SK-N-SH (cell line): ENCODE measurements around the gene DVL3. TPM values are rescaled to one million over a fixed set of nuclear protein-coding genes. Genes with fewer than 3 reads are reported as not detected.

Source experiments
- CTCF ChIA-PET: fragments of 300-600, 350-600 bp; formaldehyde crosslinking; extraction: SDS; loops from one replicate; lab custom pipeline; 2021; lab: Yijun Ruan, JAX
- POLR2A ChIA-PET: fragments of 350-600 bp; sonication (Branson Sonifier 250); formaldehyde crosslinking; extraction: SDS; loops from one replicate; lab custom pipeline; 2020; ENCODE audit warnings: antibody characterized with exemption, inconsistent platforms; lab: Yijun Ruan, JAX
- DNase-seq: peaks from one replicate; pipeline ENCODE4 v3.0.0; 2012
- H2AFZ ChIP-seq: fragments of 200-600 bp; sonication (generic); 2 replicates; pipeline ENCODE4 v1.8.1; 2016; ENCODE audit warnings: antibody characterized with exemption, mild to moderate bottlenecking, low read depth
- H3F3A ChIP-seq: fragments of 200-600 bp; sonication (generic); replicated peaks from 2 replicates; pipeline ENCODE3; 2016; ENCODE audit warnings: antibody characterized with exemption, mild to moderate bottlenecking; ENCODE audit not compliant: insufficient read depth
- H3K27ac ChIP-seq, 2 experiments: fragments of 200-500 bp in 1 of 2; fragments of 200-600 bp in 1 of 2; sonication (Bioruptor generic) in 1 of 2; sonication (generic), shearing (Covaris generic) in 1 of 2; 2 replicates each; pipeline versions ENCODE4 v1.5.1 to v1.6.1; 2014 to 2016; ENCODE audit warnings: low read depth in 2 of 2, inconsistent platforms in 1 of 2, low read length in 1 of 2, mild to moderate bottlenecking in 1 of 2, mixed read lengths in 1 of 2
- H3K27me3 ChIP-seq: fragments of 200-600 bp; sonication (generic), shearing (Covaris generic); 2 replicates; pipeline ENCODE4 v1.6.1; 2016; ENCODE audit warnings: mixed run types; ENCODE audit not compliant: insufficient read depth
- H3K36me3 ChIP-seq, 2 experiments: fragments of 200-500 bp in 1 of 2; fragments of 200-600 bp in 1 of 2; sonication (Bioruptor generic) in 1 of 2; sonication (generic) in 1 of 2; replicated peaks in 1 of 2; 2 replicates each; pipeline versions ENCODE3 to v1.5.1; 2014 to 2016; ENCODE audit warnings: low read length in 1 of 2, mild to moderate bottlenecking in 1 of 2; ENCODE audit not compliant: insufficient read depth in 2 of 2, control insufficient read depth in 1 of 2
- H3K4me1 ChIP-seq, 2 experiments: fragments of 200-500 bp in 1 of 2; fragments of 200-600 bp in 1 of 2; sonication (Bioruptor generic) in 1 of 2; sonication (generic), shearing (Covaris generic) in 1 of 2; 2 replicates each; pipeline versions ENCODE4 v1.5.1 to v1.6.1; 2014 to 2016; ENCODE audit warnings: low read depth in 1 of 2, low read length in 1 of 2, mixed run types in 1 of 2; ENCODE audit not compliant: insufficient read depth in 2 of 2, control insufficient read depth in 1 of 2
- H3K4me2 ChIP-seq: fragments of 200-600 bp; sonication (generic), shearing (Covaris generic); 2 replicates; pipeline ENCODE4 v1.6.1; 2017; ENCODE audit warnings: mixed run types
- H3K4me3 ChIP-seq, 2 experiments: fragments of 200-500 bp in 1 of 2; fragments of 200-600 bp in 1 of 2; sonication (Bioruptor generic) in 1 of 2; sonication (generic), shearing (Covaris generic) in 1 of 2; 2 replicates each; pipeline versions ENCODE4 v1.5.1 to v1.8.1; 2014 to 2016; ENCODE audit warnings: low read depth in 2 of 2, inconsistent platforms in 1 of 2, low read length in 1 of 2, mild to moderate bottlenecking in 1 of 2, mixed read lengths in 1 of 2, moderate library complexity in 1 of 2
- H3K79me2 ChIP-seq: fragments of 200-600 bp; sonication (generic); 2 replicates; pipeline ENCODE4 v1.8.1; 2017; ENCODE audit warnings: mild to moderate bottlenecking; ENCODE audit not compliant: insufficient read depth
- H3K9ac ChIP-seq: fragments of 200-600 bp; sonication (generic); 2 replicates; pipeline ENCODE4 v1.6.1; 2017; ENCODE audit warnings: mixed run types
- H3K9me2 ChIP-seq: fragments of 200-600 bp; sonication (generic); 2 replicates; pipeline ENCODE4 v1.6.1; 2017; ENCODE audit warnings: mixed run types
- H3K9me3 ChIP-seq: fragments of 200-600 bp; sonication (generic); 2 replicates; pipeline ENCODE4 v1.6.1; 2017; ENCODE audit warnings: mixed run types, mild to moderate bottlenecking, moderate library complexity
- H4K20me1 ChIP-seq: fragments of 200-600 bp; sonication (generic); 2 replicates; pipeline ENCODE4 v1.6.1; 2017; ENCODE audit warnings: mild to moderate bottlenecking, mixed run types; ENCODE audit not compliant: insufficient read depth
- CHD2 ChIP-seq: fragments of 150-350 bp; IDR thresholded peaks from 2 replicates; pipeline ENCODE4 v1.6.1; 2018; ENCODE audit warnings: low read length; ENCODE audit not compliant: partially characterized antibody
- ELF1 ChIP-seq: IDR thresholded peaks from 2 replicates; pipeline ENCODE4 v1.4.0; 2012
- EP300 ChIP-seq, 2 experiments: IDR thresholded peaks; 2 replicates each; pipeline versions ENCODE4 v1.4.0 to v1.6.1; 2012; ENCODE audit warnings: borderline replicate concordance in 1 of 2, low read depth in 1 of 2, low read length in 1 of 2
- FOSL2 ChIP-seq: IDR thresholded peaks from 2 replicates; pipeline ENCODE4 v1.4.0; 2012; ENCODE audit warnings: low read depth, mild to moderate bottlenecking, moderate library complexity, borderline replicate concordance
- FOXJ3 ChIP-seq: sonication (generic); formaldehyde crosslinking; IDR thresholded peaks from 2 replicates; pipeline ENCODE4 v1.5.1; 2020; ENCODE audit warnings: mild to moderate bottlenecking, missing genetic modification reagents
- JUND ChIP-seq: IDR thresholded peaks from 2 replicates; pipeline ENCODE4 v1.4.0; 2012
- MEF2A ChIP-seq: IDR thresholded peaks from 2 replicates; pipeline ENCODE4 v1.4.0; 2012; ENCODE audit warnings: low read depth, borderline replicate concordance
- MXI1 ChIP-seq: IDR thresholded peaks from 2 replicates; pipeline ENCODE4 v1.6.1; 2012; ENCODE audit warnings: mild to moderate bottlenecking, low read depth, low read length, improper control_type of control experiment
- POLR2AphosphoS5 ChIP-seq: IDR thresholded peaks from 2 replicates; pipeline ENCODE4 v1.6.1; 2012; ENCODE audit warnings: low read depth, low read length
- RFX5 ChIP-seq: IDR thresholded peaks from 2 replicates; pipeline ENCODE4 v1.6.1; 2012; ENCODE audit warnings: mild to moderate bottlenecking, improper control_type of control experiment, low read length
- RXRA ChIP-seq: IDR thresholded peaks from 2 replicates; pipeline ENCODE4 v1.4.0; 2012; ENCODE audit warnings: low read depth, mild to moderate bottlenecking, borderline replicate concordance
- SIN3A ChIP-seq: IDR thresholded peaks from 2 replicates; pipeline ENCODE4 v1.6.1; 2012; ENCODE audit warnings: low read depth, mild to moderate bottlenecking, low read length, moderate library complexity, borderline replicate concordance
- TAF1 ChIP-seq: IDR thresholded peaks from 2 replicates; pipeline ENCODE4 v1.6.1; 2012; ENCODE audit warnings: low read depth, mild to moderate bottlenecking, low read length, moderate library complexity, borderline replicate concordance
- TEAD4 ChIP-seq: IDR thresholded peaks from 2 replicates; pipeline ENCODE4 v1.4.0; 2012; ENCODE audit warnings: mild to moderate bottlenecking, borderline replicate concordance; ENCODE audit not compliant: insufficient read depth
- WGBS: methylation state at CpG from one replicate; pipeline ENCODE4 v1.1.6; 2017; ENCODE audit warnings: low lambda C conversion rate; 5-methylcytosine and 5-hydroxymethylcytosine counted together
- polyA plus RNA-seq, 3 experiments: library from polyadenylated mRNA; depleted of rRNA; stranded (reverse); fragments of >200 nt; gene quantifications; 2 replicates each; pipeline ENCODE4 v1.2.3, GENCODE V29; 2012
- TF ChIP-seq, protein P1 (sequence below): IDR thresholded peaks from 2 replicates; pipeline ENCODE4 v1.4.0; 2012; ENCODE audit warnings: low read depth
- TF ChIP-seq, protein P2 (sequence below): IDR thresholded peaks from 2 replicates; pipeline ENCODE4 v1.4.0; 2012; ENCODE audit warnings: low read depth, borderline replicate concordance
- TF ChIP-seq, protein P3 (sequence below): IDR thresholded peaks from 2 replicates; pipeline ENCODE4 v1.4.0; 2012; ENCODE audit warnings: low read depth, borderline replicate concordance
- TF ChIP-seq, protein P4 (sequence below): fragments of 150-350 bp; IDR thresholded peaks from 2 replicates; pipeline ENCODE4 v1.6.1; 2017; ENCODE audit warnings: antibody characterized with exemption, low read length, low read depth, borderline replicate concordance
- TF ChIP-seq, protein P5 (sequence below): fragments of 150-350 bp; IDR thresholded peaks from 2 replicates; pipeline ENCODE4 v1.6.1; 2016; ENCODE audit warnings: mild to moderate bottlenecking, low read depth, low read length

DVL3 gene
- polyA plus RNA-seq, 1 of the 3 experiments (the other 2 are of a cell fraction), result 29.6 TPM

DNA sequence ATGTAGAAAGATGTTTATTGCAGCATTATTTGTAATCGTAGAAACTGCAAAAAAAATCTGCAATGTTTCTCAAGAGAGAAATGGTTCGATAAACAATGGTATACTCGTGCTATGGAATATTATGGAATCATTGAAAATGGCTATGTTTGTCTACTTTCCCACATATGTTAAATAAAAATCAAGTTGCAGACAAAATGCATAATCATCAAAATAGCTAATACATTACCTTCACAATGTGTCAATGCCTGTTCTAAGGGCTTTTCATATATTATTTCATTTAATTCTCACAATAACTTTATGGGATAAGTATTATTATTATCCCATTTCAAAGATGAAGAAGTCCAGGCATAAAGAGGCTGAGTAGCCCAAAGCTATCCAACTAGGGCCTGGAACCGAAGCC is 22.2 kb upstream of the DVL3 start:
- Histone ChIP-seq H3K9ac (no peak overlapping the region), H3F3A (peaks cover 10% of the 10 kb centered on the region), H3K36me3 (peaks cover 0 to 9% of the 10 kb centered on the region in 2 experiments), H3K4me3 (no peak overlapping the region), H3K4me2 (no peak overlapping the region), H3K4me1 (peaks cover 0 to 8% of the 10 kb centered on the region in 2 experiments; a peak in 3 of 4 replicates), H3K79me2 (peaks cover 38% of the 10 kb centered on the region), H3K27ac (no peak overlapping the region), H2AFZ (no peak overlapping the region), H3K27me3 (no peaks in the 10 kb centered on the region), H3K9me3 (no peaks in the 10 kb centered on the region), H3K9me2 (no peaks in the 10 kb centered on the region), H4K20me1 (no peaks in the 10 kb centered on the region)
- DNase-seq, result no peak
- TF ChIP-seq RXRA (no peak), CHD2 (no peak), RFX5 (no peak), JUND (no peak), TAF1 (no peak), POLR2AphosphoS5 (no peak), FOXJ3 (no peak)
- POLR2A ChIA-PET, result no interaction called here
- 92% methylated on average over 4 of the region's 4 CpGs for WGBS
- CTCF ChIA-PET, result interaction anchor here (1.7 to 3.9 kb wide), 3 partner anchors 94 to 237 kb away, joined by 5 to 17 read pairs (median 13); partner anchors contain the start of gene EEF1AKMT4

DNA sequence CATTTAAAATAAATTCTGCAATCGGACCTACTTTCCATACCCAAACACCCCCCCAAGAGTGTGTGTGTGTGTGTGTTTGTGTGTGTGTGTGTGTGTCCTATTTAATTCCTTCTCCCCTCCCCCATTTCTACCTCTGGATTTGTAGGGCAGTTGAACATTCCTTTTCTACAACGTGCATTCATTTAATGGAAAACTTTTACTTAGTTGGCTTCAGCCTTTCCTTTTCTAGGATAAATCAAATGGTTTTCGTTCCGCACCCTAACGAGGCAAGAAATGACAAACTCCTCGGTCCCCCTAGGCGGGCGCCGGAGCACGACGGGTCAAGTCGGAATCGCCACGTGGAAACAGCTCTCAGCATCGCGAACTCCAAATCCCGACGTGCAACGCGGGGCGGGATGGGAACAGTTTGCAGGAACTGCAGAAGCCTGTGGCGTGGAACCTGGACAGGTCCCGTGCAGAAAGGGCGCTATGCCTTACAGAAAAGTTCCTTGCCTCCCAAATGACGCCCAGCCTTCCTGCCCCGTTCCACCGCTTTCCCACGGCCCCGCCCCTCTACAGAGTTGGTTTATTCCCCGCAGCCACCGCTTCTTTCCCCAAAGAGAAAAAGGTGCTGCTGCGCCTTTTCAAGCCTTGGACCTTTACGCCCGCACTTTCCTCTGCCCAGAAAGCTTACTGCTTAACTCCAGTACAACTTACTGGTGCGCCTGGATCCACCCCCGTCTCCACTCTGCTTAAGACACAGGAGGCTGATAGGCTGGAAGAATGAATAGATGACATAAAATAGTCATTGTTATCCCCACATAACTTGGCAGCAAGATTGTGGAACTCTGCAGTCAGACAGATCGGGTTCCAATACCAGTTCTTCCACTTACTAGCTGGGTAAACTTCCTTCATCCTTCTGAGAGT is 21.1 kb upstream of the DVL3 start:
- CTCF ChIA-PET, result interaction anchor here (0.9 to 4.0 kb wide), 8 partner anchors 11 to 249 kb away, joined by 3 to 31 read pairs (median 6); partner anchors contain the start of genes ABCC5, EEF1AKMT4 and PARL
- DNase-seq, result peak; percentile 79
- H3K4me1 ChIP-seq, result peaks cover 0 to 8% of the 10 kb centered on the region in 2 experiments; a peak in 3 of 4 replicates
- peaks cover 10% of the 10 kb centered on the region for H3F3A ChIP-seq
- H3K27me3 ChIP-seq, result no peaks in the 10 kb centered on the region
- H3K27ac ChIP-seq, result peak overlapping the region; percentile 70 to 86
- POLR2A ChIA-PET, result interaction anchor here (1.0 to 1.3 kb wide), 2 partner anchors 22 to 119 kb away, joined by 3 to 9 read pairs; partner anchors contain the start of gene DVL3
- no peaks in the 10 kb centered on the region for H3K9me3 ChIP-seq
- H2AFZ ChIP-seq, result peak overlapping the region; percentile 75
- no peaks in the 10 kb centered on the region for H3K9me2 ChIP-seq
- peak overlapping the region; percentile 92; the same call in 1 of the 2 replicates for H3K9ac ChIP-seq
- H3K4me2 ChIP-seq, result peak overlapping the region; percentile 90
- peaks cover 49% of the 10 kb centered on the region for H3K79me2 ChIP-seq
- no peaks in the 10 kb centered on the region for H4K20me1 ChIP-seq
- peaks cover 3 to 9% of the 10 kb centered on the region in 2 experiments for H3K36me3 ChIP-seq
- peak overlapping the region; percentile 82 to 96 for H3K4me3 ChIP-seq
- WGBS, result 2% methylated on average over 28 of the region's 37 CpGs
- peak; percentile 41 for TF ChIP-seq CHD2
- TF ChIP-seq, protein P1, sequence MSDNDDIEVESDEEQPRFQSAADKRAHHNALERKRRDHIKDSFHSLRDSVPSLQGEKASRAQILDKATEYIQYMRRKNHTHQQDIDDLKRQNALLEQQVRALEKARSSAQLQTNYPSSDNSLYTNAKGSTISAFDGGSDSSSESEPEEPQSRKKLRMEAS, result peak; percentile 100
- TF ChIP-seq TAF1, result peak; percentile 44; the same call in 1 of the 2 replicates
- TF ChIP-seq, protein P2, sequence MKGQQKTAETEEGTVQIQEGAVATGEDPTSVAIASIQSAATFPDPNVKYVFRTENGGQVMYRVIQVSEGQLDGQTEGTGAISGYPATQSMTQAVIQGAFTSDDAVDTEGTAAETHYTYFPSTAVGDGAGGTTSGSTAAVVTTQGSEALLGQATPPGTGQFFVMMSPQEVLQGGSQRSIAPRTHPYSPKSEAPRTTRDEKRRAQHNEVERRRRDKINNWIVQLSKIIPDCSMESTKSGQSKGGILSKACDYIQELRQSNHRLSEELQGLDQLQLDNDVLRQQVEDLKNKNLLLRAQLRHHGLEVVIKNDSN, result peak; percentile 66
- TF ChIP-seq FOSL2, result no peak
- peak; percentile 99 for TF ChIP-seq MXI1
- no peak for TF ChIP-seq FOXJ3
- TF ChIP-seq MEF2A, result no peak
- TF ChIP-seq, protein P3, sequence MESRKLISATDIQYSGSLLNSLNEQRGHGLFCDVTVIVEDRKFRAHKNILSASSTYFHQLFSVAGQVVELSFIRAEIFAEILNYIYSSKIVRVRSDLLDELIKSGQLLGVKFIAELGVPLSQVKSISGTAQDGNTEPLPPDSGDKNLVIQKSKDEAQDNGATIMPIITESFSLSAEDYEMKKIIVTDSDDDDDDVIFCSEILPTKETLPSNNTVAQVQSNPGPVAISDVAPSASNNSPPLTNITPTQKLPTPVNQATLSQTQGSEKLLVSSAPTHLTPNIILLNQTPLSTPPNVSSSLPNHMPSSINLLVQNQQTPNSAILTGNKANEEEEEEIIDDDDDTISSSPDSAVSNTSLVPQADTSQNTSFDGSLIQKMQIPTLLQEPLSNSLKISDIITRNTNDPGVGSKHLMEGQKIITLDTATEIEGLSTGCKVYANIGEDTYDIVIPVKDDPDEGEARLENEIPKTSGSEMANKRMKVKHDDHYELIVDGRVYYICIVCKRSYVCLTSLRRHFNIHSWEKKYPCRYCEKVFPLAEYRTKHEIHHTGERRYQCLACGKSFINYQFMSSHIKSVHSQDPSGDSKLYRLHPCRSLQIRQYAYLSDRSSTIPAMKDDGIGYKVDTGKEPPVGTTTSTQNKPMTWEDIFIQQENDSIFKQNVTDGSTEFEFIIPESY, result peak; percentile 48; the same call in 1 of the 2 replicates
- TF ChIP-seq TEAD4, result no peak
- TF ChIP-seq ELF1, result peak; percentile 82
- no peak for TF ChIP-seq EP300 (IDR thresholded peaks at IDR 0.05; ENCODE audit: borderline replicate concordance in 1 of 2, low read depth in 1 of 2, low read length in 1 of 2)
- TF ChIP-seq, protein P4, sequence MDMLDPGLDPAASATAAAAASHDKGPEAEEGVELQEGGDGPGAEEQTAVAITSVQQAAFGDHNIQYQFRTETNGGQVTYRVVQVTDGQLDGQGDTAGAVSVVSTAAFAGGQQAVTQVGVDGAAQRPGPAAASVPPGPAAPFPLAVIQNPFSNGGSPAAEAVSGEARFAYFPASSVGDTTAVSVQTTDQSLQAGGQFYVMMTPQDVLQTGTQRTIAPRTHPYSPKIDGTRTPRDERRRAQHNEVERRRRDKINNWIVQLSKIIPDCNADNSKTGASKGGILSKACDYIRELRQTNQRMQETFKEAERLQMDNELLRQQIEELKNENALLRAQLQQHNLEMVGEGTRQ, result no peak
- TF ChIP-seq POLR2AphosphoS5, result peak; percentile 59; the same call in 1 of the 2 replicates
- TF ChIP-seq, protein P5, sequence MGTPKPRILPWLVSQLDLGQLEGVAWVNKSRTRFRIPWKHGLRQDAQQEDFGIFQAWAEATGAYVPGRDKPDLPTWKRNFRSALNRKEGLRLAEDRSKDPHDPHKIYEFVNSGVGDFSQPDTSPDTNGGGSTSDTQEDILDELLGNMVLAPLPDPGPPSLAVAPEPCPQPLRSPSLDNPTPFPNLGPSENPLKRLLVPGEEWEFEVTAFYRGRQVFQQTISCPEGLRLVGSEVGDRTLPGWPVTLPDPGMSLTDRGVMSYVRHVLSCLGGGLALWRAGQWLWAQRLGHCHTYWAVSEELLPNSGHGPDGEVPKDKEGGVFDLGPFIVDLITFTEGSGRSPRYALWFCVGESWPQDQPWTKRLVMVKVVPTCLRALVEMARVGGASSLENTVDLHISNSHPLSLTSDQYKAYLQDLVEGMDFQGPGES, result 0 out of 2 replicates have a peak, but pooled peaks have one; percentile 29
- no peak for TF ChIP-seq RXRA
- TF ChIP-seq SIN3A, result peak; percentile 84; the same call in 1 of the 2 replicates
